Endothelial cell (in vitro differentiated cells): ENCODE data around the gene TMPRSS6. TPM values are rescaled to one million over a fixed set of nuclear protein-coding genes. Genes with fewer than 3 reads are reported as not detected.

Source experiments
- DNase-seq: peaks from one replicate; pipeline ENCODE4 v3.0.0; 2021; ENCODE audit warnings: low spot score
- H3K27ac Mint-ChIP-seq: one replicate; pipeline ENCODE4 v1.8.0; 2021; ENCODE audit warnings: mixed read lengths, inconsistent platforms; ENCODE audit not compliant: unreplicated experiment
- H3K27me3 Mint-ChIP-seq: one replicate; pipeline ENCODE4 v1.8.0; 2021; ENCODE audit warnings: mild to moderate bottlenecking, moderate library complexity, mixed read lengths, inconsistent platforms; ENCODE audit not compliant: unreplicated experiment
- H3K36me3 Mint-ChIP-seq: one replicate; pipeline ENCODE4 v1.8.0; 2021; ENCODE audit warnings: mild to moderate bottlenecking, low read depth, mixed read lengths, inconsistent platforms; ENCODE audit not compliant: unreplicated experiment
- H3K4me1 Mint-ChIP-seq: one replicate; pipeline ENCODE4 v1.8.0; 2021; ENCODE audit warnings: mild to moderate bottlenecking, mixed read lengths, inconsistent platforms; ENCODE audit not compliant: unreplicated experiment
- H3K4me3 Mint-ChIP-seq: one replicate; pipeline ENCODE4 v1.8.0; 2021; ENCODE audit warnings: mild to moderate bottlenecking, mixed read lengths, inconsistent platforms; ENCODE audit not compliant: unreplicated experiment
- H3K9me3 Mint-ChIP-seq: one replicate; pipeline ENCODE4 v1.8.0; 2021; ENCODE audit warnings: mixed read lengths, inconsistent platforms; ENCODE audit not compliant: unreplicated experiment
- CTCF ChIP-seq: fragments of 200-600 bp; sonication (generic); IDR thresholded peaks from one replicate; pipeline ENCODE4 v1.5.0; 2021; ENCODE audit warnings: antibody characterized with exemption; ENCODE audit not compliant: unreplicated experiment
- total RNA-seq: library from RNA; stranded (reverse); fragmentation: NEBNext Ultra II Directional; extraction: Animal tissue kit (Norgen Biotek cat#: 25700); gene quantifications from one replicate; pipeline ENCODE4 v1.2.1, GENCODE V29; 2021; ENCODE audit not compliant: unreplicated experiment

TMPRSS6 gene
- total RNA-seq, 1 donor from 2014 or later = not detected

GRCh38 chr22:37027556-37027955 lies 82.0 kb downstream of the TMPRSS6 start:
- Mint-ChIP-seq H3K27me3 (no peaks in the 10 kb centered on the region), H3K4me1 (no peaks in the 10 kb centered on the region), H3K36me3 (peaks cover 14% of the 10 kb centered on the region), H3K27ac (no peak overlapping the region), H3K4me3 (no peak overlapping the region), H3K9me3 (no peaks in the 10 kb centered on the region)
- no peak for DNase-seq
- TF ChIP-seq CTCF = no peak

GRCh38 chr22:37026325-37026724 lies 83.2 kb downstream of the TMPRSS6 start:
- TF ChIP-seq CTCF = no peak
- no peaks in the 10 kb centered on the region for H3K27me3 Mint-ChIP-seq
- DNase-seq = no peak
- H3K4me1 Mint-ChIP-seq = peaks cover 5% of the 10 kb centered on the region
- no peak overlapping the region for H3K27ac Mint-ChIP-seq
- H3K36me3 Mint-ChIP-seq = peaks cover 14% of the 10 kb centered on the region
- H3K4me3 Mint-ChIP-seq = no peak overlapping the region
- H3K9me3 Mint-ChIP-seq = no peaks in the 10 kb centered on the region

- Mint-ChIP-seq H3K36me3 (peaks cover 14% of the 10 kb centered on the region), H3K27ac (no peak overlapping the region)
These were observed 83.9 kb downstream of the TMPRSS6 start for GRCh38 chr22:37025500-37026070.

GRCh38 chr22:37024339-37025157 lies 85.0 kb downstream of the TMPRSS6 start:
- peaks cover 14% of the 10 kb centered on the region for H3K36me3 Mint-ChIP-seq
- no peak for TF ChIP-seq CTCF
- peak overlapping the region; percentile 73 for H3K4me3 Mint-ChIP-seq
- DNase-seq = no peak
- no peaks in the 10 kb centered on the region for H3K9me3 Mint-ChIP-seq
- H3K27ac Mint-ChIP-seq = no peak overlapping the region
- H3K27me3 Mint-ChIP-seq = no peaks in the 10 kb centered on the region
- peaks cover 12% of the 10 kb centered on the region for H3K4me1 Mint-ChIP-seq

More at GRCh38 chr22:37025500-37026070, 83.9 kb downstream of the TMPRSS6 start:
- H3K4me1 Mint-ChIP-seq = peaks cover 8% of the 10 kb centered on the region
- no peak for DNase-seq
- TF ChIP-seq CTCF = no peak
- H3K27me3 Mint-ChIP-seq = no peaks in the 10 kb centered on the region
- no peak overlapping the region for H3K4me3 Mint-ChIP-seq
- no peaks in the 10 kb centered on the region for H3K9me3 Mint-ChIP-seq

- no peak for TF ChIP-seq CTCF
- Mint-ChIP-seq H3K9me3 (no peaks in the 10 kb centered on the region), H3K4me3 (peak overlapping the region; percentile 13), H3K27me3 (no peaks in the 10 kb centered on the region), H3K36me3 (peaks cover 14% of the 10 kb centered on the region), H3K4me1 (peaks cover 12% of the 10 kb centered on the region), H3K27ac (no peak overlapping the region)
- DNase-seq = no peak
These were observed 85.7 kb downstream of the TMPRSS6 start for GRCh38 chr22:37023743-37024338.
